Measurements from ENCODE around the gene PDGFRA.
"Not testable (repeated sequence)": the region's sequence is repeated elsewhere in the genome, so short reads cannot be mapped to it uniquely, and the experiment has no call there.

The PDGFRA gene

DNA sequence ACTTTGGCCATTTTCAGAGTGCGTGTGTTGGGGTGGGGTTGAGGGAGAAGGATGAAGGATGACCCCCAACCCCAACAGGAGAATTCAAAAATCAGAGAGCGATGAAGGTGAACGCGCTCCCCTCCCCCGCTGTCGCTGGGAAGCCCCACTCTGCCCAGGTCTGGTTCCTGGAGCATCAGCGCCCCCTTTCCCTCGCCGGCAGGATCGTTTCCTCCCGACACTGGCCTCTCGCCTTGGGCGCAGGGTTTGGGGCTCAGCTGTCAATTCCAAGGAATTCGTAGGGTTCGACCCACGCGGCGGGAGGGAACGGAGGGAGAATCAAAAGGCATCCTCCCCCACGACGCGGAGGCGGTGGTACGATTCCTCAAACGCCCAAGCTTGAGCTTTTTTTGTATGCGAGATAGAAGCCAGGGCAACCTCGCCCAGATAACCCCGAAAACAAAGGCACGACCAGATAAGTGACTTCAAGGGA is 1.0 kb upstream of the PDGFRA start:
- DNase-seq: peak; percentile 72

DNA sequence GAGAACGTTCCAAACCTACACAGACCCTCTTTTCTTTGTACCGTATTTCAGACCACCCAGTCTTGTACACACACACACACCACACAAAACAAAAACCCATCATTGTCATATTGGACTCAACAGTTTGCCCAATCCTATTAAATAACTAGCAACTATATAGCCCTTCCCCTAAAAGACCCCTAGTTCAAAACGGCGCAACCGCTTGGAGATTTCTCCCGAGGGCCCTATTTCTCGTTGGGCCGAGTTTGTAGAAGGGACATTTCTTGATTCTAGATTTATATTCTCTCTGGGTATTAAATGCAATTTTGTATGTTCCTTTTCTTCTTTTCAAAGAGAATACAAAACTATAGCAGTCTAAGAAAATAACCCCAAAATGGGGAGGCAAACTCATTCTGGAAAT is 547 bp upstream of the PDGFRA start:
- DNase-seq: no peak

DNA sequence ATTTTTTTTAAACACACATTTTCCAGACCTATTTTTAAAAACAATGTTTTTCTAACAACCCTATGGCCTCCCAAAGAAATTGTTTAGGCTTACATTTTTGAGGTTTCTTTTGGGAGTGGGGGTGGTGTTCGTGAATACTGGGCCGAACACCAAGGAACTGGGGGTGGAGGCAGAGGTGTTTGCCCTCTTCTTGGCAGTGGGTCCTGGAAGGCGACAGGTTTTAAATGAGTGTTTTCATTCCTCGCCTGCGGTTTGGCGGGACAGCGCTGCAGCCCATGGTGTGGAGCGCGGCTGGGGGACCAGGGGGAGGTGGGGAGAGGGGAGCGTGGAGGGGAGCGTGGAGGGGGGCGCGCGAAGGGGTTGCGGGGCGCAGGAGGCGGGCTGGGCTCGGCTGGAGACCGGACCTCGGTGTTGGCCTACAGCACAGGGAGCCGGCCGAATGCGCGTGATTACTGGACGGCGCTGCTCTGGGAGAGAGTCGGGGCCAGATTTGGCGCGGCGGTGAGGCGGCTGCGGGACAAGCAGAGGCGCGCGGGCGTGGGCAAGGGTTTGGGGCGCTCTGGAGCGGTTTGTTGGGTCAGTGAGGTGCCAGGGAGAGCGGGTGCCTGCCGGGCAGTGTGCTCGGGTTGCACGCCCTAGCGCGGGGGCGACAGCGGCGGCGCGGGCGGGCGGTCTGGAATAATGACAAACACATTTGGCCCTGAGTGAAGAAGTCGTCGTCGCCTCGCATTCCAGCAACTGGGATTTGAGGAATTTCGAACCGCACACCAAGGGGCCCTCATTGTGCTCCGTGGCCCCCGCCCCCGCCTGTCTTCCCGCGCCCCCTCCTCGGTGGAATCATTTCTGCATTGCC is 764 bp downstream of the PDGFRA start:
- peak; percentile 25 for DNase-seq

DNA sequence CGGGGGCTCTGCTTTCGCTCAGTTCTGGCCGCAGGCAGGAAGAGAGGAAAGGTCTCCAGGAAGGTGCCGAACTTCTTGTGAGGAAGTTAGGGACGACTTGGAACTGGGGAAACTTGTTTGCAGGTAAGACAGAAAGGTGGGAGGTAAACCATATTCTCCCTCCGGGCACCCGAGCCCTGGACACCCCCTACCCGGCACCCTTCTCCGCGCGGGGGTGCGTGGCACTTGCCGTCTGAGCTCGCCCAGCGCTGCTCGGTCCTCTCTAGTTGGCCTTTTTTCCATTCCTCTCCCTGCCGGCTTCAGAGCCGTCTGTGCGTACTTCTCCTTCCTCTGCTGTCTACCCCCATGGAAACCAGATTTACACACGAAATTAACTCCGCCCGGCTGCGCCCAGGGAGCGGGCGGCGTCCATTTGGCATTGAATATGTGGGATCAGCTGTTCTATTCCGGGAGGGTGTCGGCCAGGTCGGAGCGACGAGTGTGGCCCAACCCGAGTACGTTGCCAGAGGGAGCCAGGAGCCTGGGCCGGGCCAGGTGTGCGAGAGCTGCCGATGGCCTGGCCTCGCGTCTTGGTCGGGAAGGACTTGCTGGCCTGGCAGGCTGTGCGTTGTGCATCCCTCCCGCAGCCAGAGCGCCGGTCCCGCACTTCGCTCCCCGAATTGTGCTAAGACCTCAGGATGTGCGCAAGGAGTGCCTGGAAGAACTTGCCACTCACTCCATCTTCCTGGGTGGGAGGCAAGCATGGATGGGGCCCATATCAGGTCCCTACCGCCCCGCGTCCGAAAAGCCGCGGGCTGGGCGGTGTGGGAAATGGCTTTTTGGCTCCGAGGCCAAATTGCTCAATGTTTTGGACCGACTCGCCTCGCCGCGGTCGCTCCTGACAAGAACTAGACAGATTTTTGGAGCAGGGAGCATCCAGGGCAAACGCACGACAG is 1.7 kb downstream of the PDGFRA start:
- peak; percentile 8 for DNase-seq

DNA sequence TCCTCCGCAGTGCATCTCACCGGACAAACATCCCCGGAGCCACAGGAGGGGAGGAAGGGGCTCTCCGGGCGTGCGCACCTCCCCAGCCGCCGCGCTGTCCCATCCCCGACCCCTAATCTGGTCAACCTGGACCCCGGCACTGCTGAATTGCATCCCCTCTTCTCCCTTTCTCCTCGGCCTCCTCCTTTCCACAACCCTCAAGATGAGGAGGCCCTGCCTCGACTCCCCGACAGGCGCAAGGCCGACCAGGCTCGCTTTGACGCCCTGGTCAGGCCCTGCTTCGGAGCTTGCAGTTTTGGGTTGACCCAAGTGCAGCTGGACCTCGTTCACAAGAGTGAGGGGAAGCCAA is 2.3 kb downstream of the PDGFRA start:
- DNase-seq: no peak

DNA sequence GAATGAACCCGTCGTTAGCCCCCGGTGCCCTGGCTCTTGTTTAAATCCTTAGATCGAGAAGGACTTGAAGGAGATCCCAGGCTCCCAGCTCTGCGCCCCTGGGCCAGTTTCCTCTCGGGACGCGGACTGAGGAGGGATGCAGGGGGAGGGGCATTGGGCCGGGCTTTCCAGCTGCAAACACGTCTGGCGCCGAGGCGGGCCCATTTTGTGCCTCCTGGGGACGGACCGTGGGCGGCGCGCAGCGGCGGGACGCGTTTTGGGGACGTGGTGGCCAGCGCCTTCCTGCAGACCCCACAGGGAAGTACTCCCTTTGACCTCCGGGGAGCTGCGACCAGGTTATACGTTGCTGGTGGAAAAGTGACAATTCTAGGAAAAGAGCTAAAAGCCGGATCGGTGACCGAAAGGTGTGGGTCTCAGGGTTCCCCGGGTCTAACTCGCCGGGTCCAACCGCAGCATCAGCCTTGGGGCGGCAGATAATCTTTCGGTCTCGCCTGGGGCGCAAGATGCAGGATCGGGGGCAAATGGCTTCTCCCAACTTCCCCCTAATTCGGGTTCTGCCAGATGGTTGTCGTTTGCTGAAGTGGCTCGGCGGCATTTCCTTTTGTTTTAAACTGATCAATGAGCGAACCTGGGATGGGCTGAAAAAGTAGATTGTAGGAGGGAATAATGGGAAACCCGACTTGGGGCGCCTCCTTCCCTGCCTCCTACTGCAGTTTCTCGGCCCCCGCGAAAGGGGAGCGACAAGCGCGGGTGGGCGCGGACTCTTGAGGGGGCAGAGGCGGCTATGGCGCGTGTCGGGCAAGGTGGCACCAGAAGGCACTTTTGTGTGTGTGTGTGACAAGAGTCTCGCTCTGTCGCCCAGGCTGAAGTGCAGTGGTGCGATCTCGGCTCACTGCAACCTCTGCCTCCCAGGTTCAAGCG is 2.9 kb downstream of the PDGFRA start:
- DNase-seq: peak; percentile 14

DNA sequence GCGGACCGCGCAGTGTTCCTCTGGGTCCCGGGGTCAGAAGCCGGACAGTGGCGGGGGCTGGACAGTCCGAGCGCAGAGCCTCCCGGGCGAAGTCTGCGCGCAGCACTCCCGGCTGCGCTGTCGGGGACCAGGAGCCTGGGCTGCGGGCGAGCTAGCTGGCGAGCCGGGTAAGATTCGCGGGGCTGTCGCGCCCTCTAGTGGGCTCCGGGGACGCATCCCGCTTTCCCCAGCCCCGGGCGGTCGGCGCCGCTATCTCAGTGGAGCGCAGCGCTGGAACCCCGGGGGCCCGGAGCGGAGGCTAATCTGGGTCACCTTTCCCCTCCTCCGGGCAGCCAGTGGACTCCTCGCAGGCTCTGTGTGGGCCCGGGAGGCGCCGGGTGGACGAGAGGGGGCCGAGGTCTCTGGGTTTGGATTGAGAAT is 4.2 kb downstream of the PDGFRA start:
- DNase-seq: peak; percentile 89

DNA sequence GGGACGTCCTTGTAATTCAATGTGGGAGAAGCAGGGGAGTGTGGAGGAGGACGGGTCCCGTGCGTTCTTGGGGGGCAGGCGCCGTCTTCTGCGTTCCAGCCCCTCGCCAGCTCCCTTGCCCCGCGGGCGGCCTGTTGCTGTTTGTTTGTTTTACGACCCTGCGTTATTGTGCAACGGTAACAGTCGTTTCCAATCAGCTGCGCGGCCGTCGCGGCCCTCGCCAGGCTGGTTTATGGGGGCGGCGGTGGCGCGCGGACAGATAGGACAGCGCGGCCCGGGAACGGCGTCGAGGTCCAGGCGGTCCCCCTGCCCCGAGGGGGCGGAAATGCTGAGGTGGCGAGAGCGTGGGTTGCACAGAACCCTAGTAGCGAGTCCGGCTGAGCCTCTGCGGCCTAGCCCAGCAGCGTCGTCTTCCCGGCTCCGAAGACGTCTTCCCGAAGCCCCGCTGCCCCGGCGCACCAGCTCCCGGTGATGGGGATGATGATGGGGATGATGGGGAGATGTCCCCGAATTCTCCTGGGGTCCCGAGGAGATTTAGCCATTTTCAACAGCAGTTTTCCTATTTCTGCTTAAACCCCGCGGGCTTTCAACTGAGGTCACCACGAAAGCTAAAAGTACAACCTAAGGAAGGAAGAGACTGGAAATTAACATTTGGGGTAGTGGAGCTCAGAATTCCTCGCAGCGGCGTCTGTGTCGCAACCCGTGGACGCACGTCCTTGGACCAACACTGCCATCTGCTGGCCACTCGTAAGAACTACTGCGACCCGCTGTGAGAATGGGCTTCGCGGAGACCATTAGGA is 4.8 kb downstream of the PDGFRA start:
- peak; percentile 77 for DNase-seq

DNA sequence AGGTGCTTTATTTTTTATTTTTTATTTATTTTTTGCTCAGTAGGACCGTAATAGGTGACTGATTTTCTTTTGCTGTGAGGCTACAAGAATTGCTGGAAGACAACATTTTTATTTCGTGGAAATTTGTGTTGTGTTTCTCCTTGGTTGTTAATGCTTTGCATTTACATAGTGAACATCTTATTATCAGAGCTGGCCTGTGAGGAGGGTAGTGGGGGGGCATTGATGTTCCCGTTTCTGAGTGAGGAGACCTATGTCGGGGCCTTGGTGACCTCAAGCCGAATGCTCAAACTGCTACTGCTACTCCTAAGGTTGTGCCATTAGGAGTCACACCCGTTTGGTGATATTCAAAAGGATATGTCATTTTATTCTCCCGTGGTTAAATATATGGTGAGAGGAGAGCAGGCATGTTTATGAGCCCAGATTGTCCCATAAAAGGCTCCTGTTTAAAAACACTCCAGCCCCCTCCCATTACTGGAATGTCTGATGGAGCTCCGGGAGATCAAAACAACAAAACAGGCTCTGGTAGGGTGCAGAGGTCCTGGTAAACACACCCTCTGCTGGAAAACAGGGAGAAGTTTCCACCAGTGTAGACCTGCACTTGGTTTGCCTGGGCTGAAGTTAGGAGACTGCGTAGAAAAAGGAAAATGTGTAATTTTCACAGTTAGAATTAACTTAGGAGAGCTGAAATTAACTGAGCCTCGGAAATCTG is 5.6 kb downstream of the PDGFRA start:
- no peak for DNase-seq

DNA sequence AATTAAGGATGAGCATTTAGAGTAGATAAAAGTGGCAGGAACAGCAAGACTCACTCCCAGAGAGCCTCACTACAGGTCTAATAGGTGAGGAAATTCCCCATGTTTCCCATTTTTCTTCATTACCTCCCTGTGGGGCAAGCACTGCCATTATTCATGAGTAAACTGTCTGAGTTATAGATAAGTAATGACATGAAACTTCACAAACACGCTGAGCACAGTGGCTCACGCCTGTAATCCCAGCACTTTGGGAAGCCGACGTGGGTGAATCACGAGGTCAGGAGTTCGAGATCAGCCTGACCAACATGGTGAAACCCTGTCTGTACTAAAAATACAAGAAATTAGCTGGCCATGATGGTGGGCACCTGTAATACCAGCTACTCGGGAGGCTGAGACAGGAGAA is 7.2 kb downstream of the PDGFRA start:
- not testable (repeated sequence) for DNase-seq

DNA sequence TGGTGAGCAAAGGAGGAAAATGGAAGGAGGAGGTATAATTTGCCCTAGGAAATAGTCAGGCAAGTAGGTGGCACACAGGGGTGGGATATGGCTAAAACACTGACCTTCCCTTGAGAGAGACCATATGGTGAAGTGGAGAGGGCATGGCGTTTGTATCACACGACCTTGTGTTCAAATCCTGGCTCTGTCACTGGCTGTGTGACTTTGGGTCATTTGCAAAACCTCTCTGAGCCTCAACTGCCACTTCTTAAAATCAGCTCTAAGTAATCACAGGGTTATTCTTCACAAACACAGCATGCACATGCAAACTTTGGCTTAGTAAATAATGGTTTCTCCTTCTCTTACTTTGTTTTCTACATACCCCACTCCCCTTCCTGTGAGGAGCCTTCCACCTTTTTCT is 8.7 kb downstream of the PDGFRA start:
- DNase-seq: no peak

DNA sequence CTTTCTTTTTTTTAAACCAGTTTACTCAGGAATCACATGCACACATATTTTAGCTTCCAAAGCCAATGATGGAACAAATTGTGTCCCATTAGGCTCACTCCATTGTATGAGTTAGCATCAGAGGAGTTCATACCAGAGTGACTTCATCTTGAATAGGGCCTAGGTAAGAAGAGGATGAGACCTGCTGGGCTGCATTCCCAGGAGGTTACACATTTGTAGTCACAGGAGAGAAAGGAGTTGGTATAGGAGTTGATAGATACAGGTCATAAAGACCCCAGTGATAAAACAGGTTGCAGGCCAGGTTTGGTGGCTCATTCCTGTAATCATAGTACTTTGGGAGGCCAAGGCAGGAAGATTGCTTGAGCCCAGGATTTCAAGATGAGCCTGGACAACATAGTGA is 9.3 kb downstream of the PDGFRA start:
- no peak for DNase-seq

DNA sequence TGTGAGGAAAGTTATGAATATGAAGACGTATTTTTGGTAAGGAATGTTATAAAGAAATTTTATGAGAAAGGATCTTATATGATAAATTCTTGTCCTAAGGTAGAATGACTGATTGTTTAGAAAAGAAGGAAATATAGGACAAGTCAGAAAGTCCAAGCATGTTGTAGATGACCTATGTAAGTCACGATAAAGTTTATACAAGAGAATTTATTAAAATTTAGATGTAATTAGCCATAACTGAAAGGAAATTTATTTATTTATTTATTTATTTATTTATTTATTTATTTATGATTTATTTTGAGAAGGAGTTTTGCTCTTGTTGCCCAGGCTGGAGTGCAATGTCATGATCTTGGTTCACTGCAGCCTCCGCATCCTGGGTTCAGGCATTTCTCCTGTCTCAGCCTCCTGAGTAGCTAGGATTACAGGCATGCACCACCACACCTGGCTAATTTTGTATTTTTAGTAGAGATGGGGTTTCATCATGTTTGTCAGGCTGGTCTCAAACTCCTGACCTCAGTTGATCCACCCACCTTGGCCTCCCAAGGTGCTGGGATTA is 12.3 kb downstream of the PDGFRA start:
- DNase-seq: not testable (repeated sequence)

DNA sequence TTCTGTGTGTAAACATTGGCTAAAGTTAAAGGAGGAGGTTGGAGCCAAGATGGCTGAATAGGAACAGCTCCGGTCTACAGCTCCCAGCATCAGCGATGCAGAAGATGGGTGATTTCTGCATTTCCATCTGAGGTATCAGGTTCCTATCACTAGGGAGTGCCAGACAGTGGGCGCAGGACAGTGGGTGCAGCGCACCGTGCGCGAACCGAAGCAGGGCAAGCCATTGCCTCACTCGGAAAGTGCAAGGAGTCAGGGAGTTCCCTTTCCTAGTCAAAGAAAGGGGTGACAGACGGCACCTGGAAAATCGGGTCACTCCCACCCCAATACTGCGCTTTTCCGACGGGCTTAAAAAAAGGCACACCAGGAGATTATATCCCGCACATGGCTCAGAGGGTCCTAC is 14.4 kb downstream of the PDGFRA start:
- DNase-seq: not testable (repeated sequence)

DNA sequence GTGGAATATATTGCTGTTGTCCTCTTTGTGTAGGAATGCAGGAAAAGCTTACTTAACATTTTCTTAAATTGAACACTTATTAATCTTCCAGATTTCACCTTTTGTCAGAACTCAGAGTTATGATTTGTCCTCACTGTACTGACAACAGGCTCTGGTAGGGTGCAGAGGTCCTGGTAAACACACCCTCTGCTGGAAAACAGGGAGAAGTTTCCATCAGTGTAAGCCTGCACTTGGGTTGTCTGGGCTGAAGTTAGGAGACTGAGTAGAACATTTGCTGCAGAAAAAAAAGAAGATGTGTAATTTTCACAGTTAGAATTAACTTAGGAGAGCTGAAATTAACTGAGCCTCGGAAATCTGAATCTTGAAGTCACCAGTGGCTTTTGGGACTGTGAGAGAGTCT is 23.2 kb downstream of the PDGFRA start:
- not testable (repeated sequence) for DNase-seq

DNA sequence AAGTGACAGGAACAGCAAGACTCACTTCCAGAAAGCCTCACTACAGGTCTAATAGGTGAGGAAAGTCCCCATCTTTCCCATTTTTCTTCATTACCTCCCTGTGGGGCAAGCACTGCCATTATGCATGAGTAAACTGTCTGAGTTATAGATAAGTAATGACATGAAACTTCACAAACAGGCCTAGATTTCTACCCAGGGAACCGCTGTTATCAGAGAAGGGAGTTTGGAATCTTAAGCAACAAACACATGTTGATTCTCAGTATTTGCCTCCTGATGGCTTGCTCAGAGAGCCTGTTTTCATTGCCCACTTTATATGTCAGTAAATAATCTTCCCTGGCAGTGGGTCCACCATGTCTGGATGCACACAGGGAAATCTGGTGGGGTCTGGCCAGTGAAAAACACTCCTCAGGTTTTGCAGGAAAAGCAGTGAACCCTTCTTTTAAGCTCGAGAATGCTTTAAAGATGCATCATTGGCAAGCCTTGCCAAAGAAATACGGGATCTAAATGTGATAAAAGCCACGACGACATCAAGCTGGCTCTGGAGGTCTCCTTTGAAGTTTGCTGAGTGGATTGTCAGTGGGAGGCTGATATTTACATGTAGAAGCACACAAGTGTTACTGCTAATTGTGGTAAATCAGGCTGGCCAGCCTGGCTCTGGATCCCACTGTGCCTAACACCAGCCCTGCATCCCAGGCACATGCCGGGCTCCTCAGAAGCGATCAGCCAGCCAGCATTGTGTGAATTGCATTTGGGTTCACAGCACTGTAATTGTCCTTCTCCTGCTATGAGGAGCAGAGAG is 25.2 kb downstream of the PDGFRA start:
- no peak for DNase-seq

DNA sequence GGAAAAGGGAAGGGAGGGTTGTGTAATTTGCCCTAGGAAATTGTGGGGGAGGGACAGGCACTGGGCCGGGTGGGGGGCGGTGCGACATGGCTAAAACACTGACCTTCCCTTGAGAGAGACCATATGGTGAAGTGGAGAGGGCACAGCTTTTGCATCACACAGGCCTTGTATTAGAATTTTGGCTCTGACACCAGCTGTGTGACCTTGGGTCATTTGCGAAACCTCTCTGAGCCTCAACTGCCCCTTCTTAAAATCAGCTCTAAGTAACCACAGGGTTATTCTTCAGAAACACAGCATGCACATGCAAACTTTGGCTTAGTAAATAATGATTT is 25.8 kb downstream of the PDGFRA start:
- no peak for DNase-seq

DNA sequence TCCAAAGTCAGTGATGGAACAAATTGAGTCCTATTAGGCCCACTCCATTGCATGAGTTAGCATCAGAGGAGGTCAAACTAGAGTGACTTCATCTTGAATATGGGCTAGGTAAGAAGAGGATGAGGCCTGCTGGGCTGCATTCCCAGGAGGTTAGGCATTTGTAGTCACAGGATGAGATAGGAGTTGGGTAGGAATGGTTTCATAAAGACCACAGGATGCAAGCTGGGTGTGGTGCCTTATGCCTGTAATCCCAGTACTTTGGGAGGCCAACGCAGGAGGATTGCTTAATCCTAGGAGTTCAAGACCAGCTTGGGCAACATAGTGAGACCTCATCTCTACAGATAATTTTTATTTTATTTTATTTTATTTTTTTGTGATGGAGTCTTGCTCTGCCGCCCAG is 26.8 kb downstream of the PDGFRA start:
- no peak for DNase-seq

DNA sequence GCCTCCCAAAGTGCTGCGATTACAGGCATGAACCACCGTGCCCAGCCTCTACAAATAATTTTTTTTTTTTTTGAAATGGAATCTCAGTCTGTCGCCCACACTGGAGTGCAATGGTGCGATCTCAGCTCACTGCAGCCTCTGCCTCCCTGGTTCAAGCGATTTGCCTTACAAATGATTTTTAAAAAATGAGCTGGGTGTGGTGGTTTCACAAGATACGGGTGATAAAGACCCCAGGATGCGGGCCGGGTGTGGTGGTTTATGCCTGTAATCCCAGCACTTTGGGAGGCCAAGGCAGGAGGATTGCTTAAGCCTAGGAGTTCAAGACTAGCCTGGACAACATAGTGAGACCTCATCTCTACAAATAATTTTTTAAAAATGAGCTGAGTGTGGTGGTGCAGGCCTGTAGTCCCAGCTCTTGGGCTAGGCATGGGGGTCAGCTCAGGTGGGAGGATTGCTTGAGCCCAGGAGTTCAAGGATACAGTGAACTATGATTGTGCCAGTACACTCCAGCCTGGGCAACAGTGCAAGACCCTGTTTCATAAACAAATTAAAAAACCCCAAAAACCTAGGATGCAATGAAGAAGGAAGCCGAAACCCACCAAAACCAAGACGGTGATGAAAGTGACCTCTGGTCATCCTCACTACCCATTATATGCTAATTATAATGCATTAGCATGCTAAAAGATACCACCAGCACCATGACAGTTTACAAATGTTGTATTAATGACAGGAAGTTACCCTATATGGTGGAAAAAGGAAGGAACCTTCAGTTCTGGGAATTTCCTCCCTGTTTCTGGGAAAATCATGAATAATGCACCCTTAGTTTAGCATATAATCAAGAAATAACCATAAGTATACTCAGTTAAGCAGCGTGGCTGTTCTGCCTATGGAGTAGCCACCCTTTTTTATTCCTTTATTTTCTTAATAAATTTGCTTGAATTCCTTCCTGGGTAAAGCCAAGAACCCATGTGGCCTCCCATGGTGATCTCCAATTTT is 27.7 kb downstream of the PDGFRA start:
- DNase-seq: no peak
